Hepatocyte (in vitro differentiated cells): ENCODE measurements around the gene IL22RA2.

Source experiments
- EZH2phosphoT487 ChIP-seq: fragments of 200-600 bp; sonication (generic); IDR thresholded peaks from one replicate; pipeline ENCODE4 v1.6.1; 2018; ENCODE audit warnings: antibody characterized with exemption, mild to moderate bottlenecking, low read depth, moderate library complexity; ENCODE audit not compliant: unreplicated experiment, severe bottlenecking
- TF ChIP-seq, protein P1 (sequence below): fragments of 200-600 bp; sonication (generic); IDR thresholded peaks from 2 replicates; pipeline ENCODE4 v1.5.1; 2016; ENCODE audit warnings: antibody characterized with exemption, mild to moderate bottlenecking; ENCODE audit not compliant: poor library complexity

GRCh38 chr6:137136065-137136464 is 37.4 kb downstream of the IL22RA2 start:
- TF ChIP-seq, protein P1, sequence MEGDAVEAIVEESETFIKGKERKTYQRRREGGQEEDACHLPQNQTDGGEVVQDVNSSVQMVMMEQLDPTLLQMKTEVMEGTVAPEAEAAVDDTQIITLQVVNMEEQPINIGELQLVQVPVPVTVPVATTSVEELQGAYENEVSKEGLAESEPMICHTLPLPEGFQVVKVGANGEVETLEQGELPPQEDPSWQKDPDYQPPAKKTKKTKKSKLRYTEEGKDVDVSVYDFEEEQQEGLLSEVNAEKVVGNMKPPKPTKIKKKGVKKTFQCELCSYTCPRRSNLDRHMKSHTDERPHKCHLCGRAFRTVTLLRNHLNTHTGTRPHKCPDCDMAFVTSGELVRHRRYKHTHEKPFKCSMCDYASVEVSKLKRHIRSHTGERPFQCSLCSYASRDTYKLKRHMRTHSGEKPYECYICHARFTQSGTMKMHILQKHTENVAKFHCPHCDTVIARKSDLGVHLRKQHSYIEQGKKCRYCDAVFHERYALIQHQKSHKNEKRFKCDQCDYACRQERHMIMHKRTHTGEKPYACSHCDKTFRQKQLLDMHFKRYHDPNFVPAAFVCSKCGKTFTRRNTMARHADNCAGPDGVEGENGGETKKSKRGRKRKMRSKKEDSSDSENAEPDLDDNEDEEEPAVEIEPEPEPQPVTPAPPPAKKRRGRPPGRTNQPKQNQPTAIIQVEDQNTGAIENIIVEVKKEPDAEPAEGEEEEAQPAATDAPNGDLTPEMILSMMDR: peak; percentile 9
- no peak for TF ChIP-seq EZH2phosphoT487
